Measurements from ENCODE around the gene ZC3H12C.

DNA sequence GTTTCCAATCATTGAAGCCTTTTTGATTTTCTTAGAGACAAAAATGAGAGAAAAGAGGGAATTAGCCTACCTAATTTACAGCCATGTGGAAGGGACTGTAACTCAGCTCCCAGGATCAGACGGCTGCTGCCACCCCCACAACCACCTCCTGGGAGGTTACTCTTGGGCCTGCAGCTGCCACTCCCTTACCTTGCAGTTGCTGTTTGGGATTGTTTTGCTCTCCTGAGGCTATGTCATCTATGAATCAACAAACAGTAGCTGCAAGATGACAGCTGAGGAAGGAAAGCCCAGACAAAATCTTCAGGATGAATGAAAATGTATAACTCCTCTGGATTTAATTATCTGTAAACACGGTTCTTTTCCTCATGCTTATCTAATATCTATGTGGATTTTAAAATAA, 28.0 kb upstream of the ZC3H12C start:
- TF ChIP-seq, protein P1, sequence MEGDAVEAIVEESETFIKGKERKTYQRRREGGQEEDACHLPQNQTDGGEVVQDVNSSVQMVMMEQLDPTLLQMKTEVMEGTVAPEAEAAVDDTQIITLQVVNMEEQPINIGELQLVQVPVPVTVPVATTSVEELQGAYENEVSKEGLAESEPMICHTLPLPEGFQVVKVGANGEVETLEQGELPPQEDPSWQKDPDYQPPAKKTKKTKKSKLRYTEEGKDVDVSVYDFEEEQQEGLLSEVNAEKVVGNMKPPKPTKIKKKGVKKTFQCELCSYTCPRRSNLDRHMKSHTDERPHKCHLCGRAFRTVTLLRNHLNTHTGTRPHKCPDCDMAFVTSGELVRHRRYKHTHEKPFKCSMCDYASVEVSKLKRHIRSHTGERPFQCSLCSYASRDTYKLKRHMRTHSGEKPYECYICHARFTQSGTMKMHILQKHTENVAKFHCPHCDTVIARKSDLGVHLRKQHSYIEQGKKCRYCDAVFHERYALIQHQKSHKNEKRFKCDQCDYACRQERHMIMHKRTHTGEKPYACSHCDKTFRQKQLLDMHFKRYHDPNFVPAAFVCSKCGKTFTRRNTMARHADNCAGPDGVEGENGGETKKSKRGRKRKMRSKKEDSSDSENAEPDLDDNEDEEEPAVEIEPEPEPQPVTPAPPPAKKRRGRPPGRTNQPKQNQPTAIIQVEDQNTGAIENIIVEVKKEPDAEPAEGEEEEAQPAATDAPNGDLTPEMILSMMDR (IDR thresholded peaks at IDR 0.05 in 2 of 3, conservative IDR thresholded peaks at IDR 0.05 in 1 of 3; ENCODE audit: control insufficient read depth in 2 of 3, extremely low read depth in 1 of 3, insufficient read depth in 1 of 3, low read depth in 3 of 3, low read length in 3 of 3): no peak
- TF ChIP-seq SP1 (IDR thresholded peaks at IDR 0.05; ENCODE audit: low read depth, low read length) (no peak), YY1 (IDR thresholded peaks at IDR 0.05; ENCODE audit: low read depth, low read length) (no peak), MXI1 (IDR thresholded peaks at IDR 0.05; ENCODE audit: low read depth, low read length) (no peak), SIX5 (IDR thresholded peaks at IDR 0.05; ENCODE audit: low read depth, low read length, severe bottlenecking) (no peak), ZNF207 (IDR thresholded peaks at IDR 0.05; ENCODE audit: borderline replicate concordance) (no peak), POLR2A (IDR thresholded peaks at IDR 0.05; ENCODE audit: low read depth, low read length) (no peak), NR2C2 (IDR thresholded peaks at IDR 0.05; ENCODE audit: borderline replicate concordance, control insufficient read depth, insufficient read length, low read depth) (no peak), ZNF622 (IDR thresholded peaks at IDR 0.05) (no peak), ZNF24 (IDR thresholded peaks at IDR 0.05) (no peak), MEF2A (IDR thresholded peaks at IDR 0.05; ENCODE audit: insufficient read depth, low read depth, low read length) (no peak)
- TF ChIP-seq, protein P2, sequence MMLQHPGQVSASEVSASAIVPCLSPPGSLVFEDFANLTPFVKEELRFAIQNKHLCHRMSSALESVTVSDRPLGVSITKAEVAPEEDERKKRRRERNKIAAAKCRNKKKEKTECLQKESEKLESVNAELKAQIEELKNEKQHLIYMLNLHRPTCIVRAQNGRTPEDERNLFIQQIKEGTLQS (IDR thresholded peaks at IDR 0.05; ENCODE audit: borderline replicate concordance, extremely low read depth, low read depth, low read length): no peak
